Panc1 (cell line): ENCODE data around the gene CHST4. TPM values are rescaled to one million over a fixed set of nuclear protein-coding genes. Genes with fewer than 3 reads are reported as not detected.

ENCODE experiments used
- ATAC-seq: fragments of 200-7000 bp; cut with Tn5 transposase; 2 replicates; pipeline ENCODE4 v1.9.1; 2020; ENCODE audit warnings: mild to moderate bottlenecking, moderate library complexity
- BruUV-seq: library from RNA; stranded (reverse); fragments of 400-500 nt; replicated peaks from 2 replicates; lab custom pipeline; 2021; lab: Mats Ljungman, UMichigan
- CTCF ChIA-PET: fragments of 300-600 bp; sonication (Branson Sonifier 250); formaldehyde crosslinking; loops from one replicate; lab custom pipeline; 2022; ENCODE audit warnings: antibody characterized with exemption; lab: Charles Lee
- POLR2A ChIA-PET: fragments of 300-600 bp; sonication (Branson Sonifier 250); formaldehyde crosslinking; loops from one replicate; lab custom pipeline; 2022; ENCODE audit warnings: antibody characterized with exemption; lab: Charles Lee
- DNase-seq: peaks from one replicate; pipeline ENCODE4 v3.0.0-alpha.2; 2010; ENCODE audit warnings: low read depth, low spot score
- H3K27ac ChIP-seq: 2 replicates; pipeline ENCODE4 v1.5.1; 2011; ENCODE audit warnings: mild to moderate bottlenecking, low read length, inconsistent platforms
- H3K27me3 ChIP-seq: fragments of 200-500 bp; sonication (Bioruptor generic); 2 replicates; pipeline ENCODE4 v1.6.0; 2014; ENCODE audit warnings: low read length, inconsistent platforms; ENCODE audit not compliant: control insufficient read depth, insufficient read depth
- H3K36me3 ChIP-seq: fragments of 200-500 bp; sonication (Bioruptor generic); 2 replicates; pipeline ENCODE4 v1.5.1; 2014; ENCODE audit warnings: inconsistent platforms, mild to moderate bottlenecking, low read length, moderate library complexity; ENCODE audit not compliant: control insufficient read depth, insufficient read depth
- H3K4me1 ChIP-seq: 2 replicates; pipeline ENCODE4 v1.5.1; 2011; ENCODE audit warnings: inconsistent platforms, mild to moderate bottlenecking, low read length, moderate library complexity; ENCODE audit not compliant: control insufficient read depth, insufficient read depth
- H3K4me3 ChIP-seq, 2 experiments: 2 replicates each; pipeline ENCODE4 v1.5.1; 2011 to 2012; ENCODE audit warnings: low read depth in 2 of 2, low read length in 2 of 2, mild to moderate bottlenecking in 2 of 2, inconsistent platforms in 1 of 2, moderate library complexity in 1 of 2
- H3K9me3 ChIP-seq: fragments of 200-500 bp; sonication (Bioruptor generic); 2 replicates; pipeline ENCODE4 v1.5.1; 2014; ENCODE audit warnings: low read depth, mild to moderate bottlenecking, inconsistent platforms, low read length, moderate library complexity; ENCODE audit not compliant: control insufficient read depth, insufficient read depth
- CTCF ChIP-seq: fragments of 450-650 bp; IDR thresholded peaks from 2 replicates; pipeline ENCODE4 v1.5.1; 2017; ENCODE audit warnings: mild to moderate bottlenecking
- POLR2AphosphoS5 ChIP-seq: IDR thresholded peaks from 2 replicates; pipeline ENCODE4 v1.6.1; 2012; ENCODE audit warnings: mild to moderate bottlenecking, low read depth, low read length, moderate library complexity
- REST ChIP-seq, 2 experiments: IDR thresholded peaks; 2 replicates each; pipeline ENCODE4 v1.6.1; 2011 to 2012; ENCODE audit warnings: low read depth in 2 of 2, control low read depth in 1 of 2, low read length in 1 of 2, mild to moderate bottlenecking in 1 of 2, moderate library complexity in 1 of 2; ENCODE audit not compliant: insufficient read depth in 1 of 2
- SIN3A ChIP-seq: IDR thresholded peaks from 2 replicates; pipeline ENCODE4 v1.6.1; 2012; ENCODE audit warnings: low read depth, mild to moderate bottlenecking, low read length, moderate library complexity, borderline replicate concordance; ENCODE audit not compliant: insufficient read depth
- TCF7L2 ChIP-seq: IDR thresholded peaks from 2 replicates; pipeline ENCODE4 v1.6.1; 2011; ENCODE audit warnings: mild to moderate bottlenecking, low read depth, low read length, inconsistent platforms
- in situ Hi-C: cut with HindIII; loops from 2 replicates; pipeline ENCODE4 v1.10.0; 2016; ENCODE audit warnings: low sequenced_read_pairs, low pct_unique_long_range_greater_than_20kb
- intact Hi-C: fragments of 100-400 bp; cut with micrococcal nuclease; formaldehyde crosslinking; loops from one replicate; pipeline ENCODE4 v1.10.0; 2022; ENCODE audit not compliant: unreplicated experiment
- total RNA-seq: library from RNA; stranded (reverse); gene quantifications from one replicate; pipeline ENCODE4 v1.2.1, GENCODE V29; 2021; ENCODE audit not compliant: unreplicated experiment

Gene CHST4
- total RNA-seq, 1 experiment from 2014 or later: 1.1 TPM

DNA sequence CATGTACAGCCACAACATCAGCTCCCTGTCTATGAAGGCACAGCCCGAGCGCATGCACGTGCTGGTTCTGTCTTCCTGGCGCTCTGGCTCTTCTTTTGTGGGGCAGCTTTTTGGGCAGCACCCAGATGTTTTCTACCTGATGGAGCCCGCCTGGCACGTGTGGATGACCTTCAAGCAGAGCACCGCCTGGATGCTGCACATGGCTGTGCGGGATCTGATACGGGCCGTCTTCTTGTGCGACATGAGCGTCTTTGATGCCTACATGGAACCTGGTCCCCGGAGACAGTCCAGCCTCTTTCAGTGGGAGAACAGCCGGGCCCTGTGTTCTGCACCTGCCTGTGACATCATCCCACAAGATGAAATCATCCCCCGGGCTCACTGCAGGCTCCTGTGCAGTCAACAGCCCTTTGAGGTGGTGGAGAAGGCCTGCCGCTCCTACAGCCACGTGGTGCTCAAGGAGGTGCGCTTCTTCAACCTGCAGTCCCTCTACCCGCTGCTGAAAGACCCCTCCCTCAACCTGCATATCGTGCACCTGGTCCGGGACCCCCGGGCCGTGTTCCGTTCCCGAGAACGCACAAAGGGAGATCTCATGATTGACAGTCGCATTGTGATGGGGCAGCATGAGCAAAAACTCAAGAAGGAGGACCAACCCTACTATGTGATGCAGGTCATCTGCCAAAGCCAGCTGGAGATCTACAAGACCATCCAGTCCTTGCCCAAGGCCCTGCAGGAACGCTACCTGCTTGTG, 10.7 kb downstream of the CHST4 start:
- ChIA-PET POLR2A (no interaction called here), CTCF (no interaction called here)
- no peak for ATAC-seq
- DNase-seq: no peak
- Histone ChIP-seq H3K27ac (no peak overlapping the region), H3K4me3 (no peak overlapping the region), H3K27me3 (no peaks in the 10 kb centered on the region), H3K9me3 (no peaks in the 10 kb centered on the region), H3K4me1 (no peaks in the 10 kb centered on the region), H3K36me3 (no peaks in the 10 kb centered on the region)
- intact Hi-C loops (no loop called here), in situ Hi-C loops (no loop called here)
- TF ChIP-seq REST (IDR thresholded peaks at IDR 0.05; ENCODE audit: insufficient read depth in 1 of 2, low read depth in 2 of 2, low read length in 1 of 2) (no peak), TCF7L2 (no peak), SIN3A (no peak), CTCF (no peak), POLR2AphosphoS5 (no peak)
- BruUV-seq: no TSS peak

DNA sequence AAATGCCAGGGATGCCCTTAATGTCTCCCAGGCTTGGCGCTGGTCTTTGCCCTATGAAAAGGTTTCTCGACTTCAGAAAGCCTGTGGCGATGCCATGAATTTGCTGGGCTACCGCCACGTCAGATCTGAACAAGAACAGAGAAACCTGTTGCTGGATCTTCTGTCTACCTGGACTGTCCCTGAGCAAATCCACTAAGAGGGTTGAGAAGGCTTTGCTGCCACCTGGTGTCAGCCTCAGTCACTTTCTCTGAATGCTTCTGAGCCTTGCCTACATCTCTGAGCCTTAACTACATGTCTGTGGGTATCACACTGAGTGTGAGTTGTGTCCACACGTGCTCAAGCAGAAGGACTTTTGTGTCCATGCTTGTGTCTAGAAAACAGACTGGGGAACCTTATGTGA, 11.4 kb downstream of the CHST4 start:
- no TSS peak for BruUV-seq
- Histone ChIP-seq H3K4me1 (no peaks in the 10 kb centered on the region), H3K27ac (no peak overlapping the region), H3K9me3 (no peaks in the 10 kb centered on the region), H3K36me3 (no peaks in the 10 kb centered on the region), H3K27me3 (no peaks in the 10 kb centered on the region), H3K4me3 (no peak overlapping the region)
- ChIA-PET CTCF (no interaction called here), POLR2A (no interaction called here)
- peak; percentile 79; the same call in 1 of the 2 replicates for ATAC-seq
- in situ Hi-C loops: no loop called here
- no peak for DNase-seq
- TF ChIP-seq REST (IDR thresholded peaks at IDR 0.05; ENCODE audit: insufficient read depth in 1 of 2, low read depth in 2 of 2, low read length in 1 of 2): no peak
- peak; percentile 67 for TF ChIP-seq CTCF
- intact Hi-C loops: no loop called here
